Loucy (cell line): ENCODE data around the gene S100A3.
A peak's percentile ranks its signal among the peaks of the same experiment; 100 is the strongest.

Experiments used
- H2AFZ ChIP-seq: fragments of 200-600 bp; sonication (generic); 2 replicates; pipeline ENCODE4 v1.6.0; 2016; ENCODE audit warnings: antibody characterized with exemption, mild to moderate bottlenecking, low read length, moderate library complexity
- H3F3A ChIP-seq: fragments of 200-600 bp; 2 replicates; pipeline ENCODE4 v1.6.0; 2016; ENCODE audit warnings: antibody characterized with exemption, low read depth, mild to moderate bottlenecking
- H3K27me3 ChIP-seq: fragments of 200-600 bp; sonication (generic); 2 replicates; pipeline ENCODE4 v1.6.1; 2014; ENCODE audit warnings: low read length, mild to moderate bottlenecking; ENCODE audit not compliant: insufficient read depth, poor library complexity, severe bottlenecking
- H3K36me3 ChIP-seq: fragments of 200-600 bp; sonication (generic); 2 replicates; pipeline ENCODE4 v1.6.1; 2016; ENCODE audit warnings: low read length; ENCODE audit not compliant: insufficient read depth
- H3K4me1 ChIP-seq: fragments of 200-600 bp; sonication (generic); 2 replicates; pipeline ENCODE4 v1.5.1; 2014; ENCODE audit warnings: low read length, mild to moderate bottlenecking; ENCODE audit not compliant: insufficient read depth, poor library complexity, severe bottlenecking
- H3K4me2 ChIP-seq: fragments of 200-600 bp; sonication (generic); 2 replicates; pipeline ENCODE4 v1.6.0; 2014; ENCODE audit warnings: antibody characterized with exemption, low read length, low read depth, mild to moderate bottlenecking; ENCODE audit not compliant: poor library complexity, severe bottlenecking
- H3K4me3 ChIP-seq: fragments of 200-600 bp; sonication (generic); 2 replicates; pipeline ENCODE4 v1.5.1; 2014; ENCODE audit warnings: low read length, mild to moderate bottlenecking, mixed read lengths; ENCODE audit not compliant: poor library complexity, severe bottlenecking
- H3K79me2 ChIP-seq: fragments of 200-600 bp; sonication (generic); 2 replicates; pipeline ENCODE4 v1.6.1; 2014; ENCODE audit warnings: low read length; ENCODE audit not compliant: insufficient read depth
- H3K9ac ChIP-seq: fragments of 200-600 bp; sonication (generic); 2 replicates; pipeline ENCODE4 v1.6.0; 2014; ENCODE audit warnings: mild to moderate bottlenecking, low read depth, low read length, moderate library complexity; ENCODE audit not compliant: poor library complexity, severe bottlenecking
- H3K9me2 ChIP-seq: fragments of 200-600 bp; sonication (generic); replicated peaks from 2 replicates; pipeline ENCODE4 v1.6.1; 2016; ENCODE audit warnings: low read depth, low read length, mixed read lengths
- H3K9me3 ChIP-seq: fragments of 200-600 bp; sonication (generic); 2 replicates; pipeline ENCODE4 v1.6.1; 2014; ENCODE audit warnings: mild to moderate bottlenecking, antibody characterized with exemption, low read length, low read depth; ENCODE audit not compliant: insufficient read depth
- H4K20me1 ChIP-seq: fragments of 200-600 bp; sonication (generic); 2 replicates; pipeline ENCODE4 v1.6.0; 2014; ENCODE audit warnings: antibody characterized with exemption, low read length, mild to moderate bottlenecking; ENCODE audit not compliant: insufficient read depth, poor library complexity, severe bottlenecking
- CTCF ChIP-seq: fragments of 200-600 bp; sonication (generic); conservative IDR thresholded peaks from 2 replicates; pipeline ENCODE4 v1.5.1; 2014; ENCODE audit warnings: mild to moderate bottlenecking, antibody characterized with exemption, low read length
- EZH2phosphoT487 ChIP-seq: fragments of 200-600 bp; IDR thresholded peaks from 2 replicates; pipeline ENCODE4 v1.6.1; 2018; ENCODE audit warnings: antibody characterized with exemption, mild to moderate bottlenecking, moderate library complexity, borderline replicate concordance

The S100A3 gene

GRCh38 chr1:153545067-153546055, 3.7 kb downstream of the S100A3 start, which contains the start of gene S100A4:
Gene S100A4, minus strand, starts transcription at chr1:153545806. Its CDS starts 1,012 bp downstream, at chr1:153544794.
- Histone ChIP-seq H3K9me3 (no peaks in the 10 kb centered on the region), H3K79me2 (peaks cover 32% of the 10 kb centered on the region), H3K36me3 (peaks cover 13% of the 10 kb centered on the region; the same call in 1 of the 2 replicates), H3K4me3 (peak within 1 kb of the TSS; percentile 89), H3K27me3 (no peaks in the 10 kb centered on the region), H3F3A (peaks cover 18% of the 10 kb centered on the region), H3K9me2 (no peaks in the 10 kb centered on the region), H3K4me1 (peaks cover 91% of the 10 kb centered on the region), H3K4me2 (peak within 1 kb of the TSS; percentile 98), H4K20me1 (peaks cover 25% of the 10 kb centered on the region), H2AFZ (no peak within 1 kb of the TSS), H3K9ac (peak within 1 kb of the TSS; percentile 95)
- TF ChIP-seq EZH2phosphoT487 = no peak
- TF ChIP-seq CTCF = peak; percentile 19; the same call in 1 of the 2 replicates

GRCh38 chr1:153544453-153545066, 4.5 kb downstream of the S100A3 start:
- H3K36me3 ChIP-seq = peaks cover 13% of the 10 kb centered on the region; the same call in 1 of the 2 replicates
- H3K9me3 ChIP-seq = no peaks in the 10 kb centered on the region
- peaks cover 18% of the 10 kb centered on the region for H3F3A ChIP-seq
- H4K20me1 ChIP-seq = peaks cover 25% of the 10 kb centered on the region
- H3K79me2 ChIP-seq = peaks cover 32% of the 10 kb centered on the region
- peak overlapping the region; percentile 95 for H3K9ac ChIP-seq
- peak overlapping the region; percentile 98 for H3K4me2 ChIP-seq
- peaks cover 91% of the 10 kb centered on the region for H3K4me1 ChIP-seq
- H3K27me3 ChIP-seq = no peaks in the 10 kb centered on the region
- H2AFZ ChIP-seq = no peak overlapping the region
- TF ChIP-seq EZH2phosphoT487 (no peak), CTCF (no peak)
- peak overlapping the region; percentile 89 for H3K4me3 ChIP-seq
- no peaks in the 10 kb centered on the region for H3K9me2 ChIP-seq

GRCh38 chr1:153543736-153544135, 5.3 kb downstream of the S100A3 start:
- Histone ChIP-seq H3F3A (peaks cover 18% of the 10 kb centered on the region), H3K4me1 (peaks cover 84% of the 10 kb centered on the region)
- TF ChIP-seq EZH2phosphoT487 = no peak
- no peak for TF ChIP-seq CTCF

More at GRCh38 chr1:153543736-153544135, 5.3 kb downstream of the S100A3 start:
- Histone ChIP-seq H3K9me3 (no peaks in the 10 kb centered on the region), H3K9me2 (no peaks in the 10 kb centered on the region), H3K27me3 (no peaks in the 10 kb centered on the region), H3K9ac (peak overlapping the region; percentile 95), H2AFZ (no peak overlapping the region), H3K79me2 (peaks cover 32% of the 10 kb centered on the region), H3K4me3 (peak overlapping the region; percentile 89), H4K20me1 (peaks cover 25% of the 10 kb centered on the region), H3K36me3 (peaks cover 13% of the 10 kb centered on the region; the same call in 1 of the 2 replicates), H3K4me2 (peak overlapping the region; percentile 98)
